SIG-M5 (cell line): ENCODE data around the gene SETBP1.

Experiments
- DNase-seq: peaks from one replicate; lab custom pipeline; 2025; lab: John Stamatoyannopoulos, UW

The SETBP1 gene

DNA sequence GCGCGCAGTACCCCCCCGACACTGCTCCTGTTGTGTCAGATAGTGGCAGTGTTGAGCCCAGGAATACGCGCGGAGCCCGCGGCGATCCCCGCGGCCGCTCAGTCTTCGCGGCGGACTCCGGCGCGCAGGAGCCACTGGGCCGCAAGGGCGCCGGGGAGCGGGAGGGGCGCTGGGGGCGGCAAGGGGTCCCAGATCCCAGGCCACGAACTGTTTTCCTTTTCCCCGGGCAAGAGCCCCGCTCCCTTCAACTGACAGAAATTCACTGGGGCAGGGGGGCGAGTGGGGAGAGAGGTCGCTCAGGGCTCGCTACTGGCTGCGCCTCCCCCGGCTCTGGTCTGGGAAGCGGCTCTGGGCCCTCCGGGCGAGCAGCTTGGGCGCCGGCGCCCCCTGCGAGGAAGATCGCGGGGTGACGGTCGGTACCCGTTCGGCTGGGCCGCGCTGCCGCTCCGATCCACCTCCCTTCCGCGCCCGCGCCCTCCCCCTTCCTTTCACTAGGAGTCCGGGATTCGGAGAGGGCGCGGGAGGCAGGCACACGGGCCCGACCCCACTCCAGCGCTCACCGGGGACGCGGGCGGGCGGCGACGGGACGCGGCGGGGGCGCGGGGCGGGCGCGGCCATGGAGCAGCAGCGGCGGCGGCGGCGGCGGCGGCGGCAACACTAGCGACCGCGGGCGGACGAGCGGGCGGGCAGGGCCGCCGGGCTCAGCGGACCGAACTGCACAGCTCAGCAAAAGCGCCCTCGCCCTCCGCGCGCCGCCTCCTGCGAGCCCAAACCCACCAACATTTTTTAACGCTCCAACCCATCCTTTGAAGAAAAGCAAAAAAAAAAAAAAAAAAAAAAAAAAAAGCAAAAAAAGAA, 1.4 kb upstream of the SETBP1 start:
- no peak for DNase-seq

- no peak for DNase-seq
Observed at GRCh38 chr18:44679914-44680272, 795 bp upstream of the SETBP1 start.

DNA sequence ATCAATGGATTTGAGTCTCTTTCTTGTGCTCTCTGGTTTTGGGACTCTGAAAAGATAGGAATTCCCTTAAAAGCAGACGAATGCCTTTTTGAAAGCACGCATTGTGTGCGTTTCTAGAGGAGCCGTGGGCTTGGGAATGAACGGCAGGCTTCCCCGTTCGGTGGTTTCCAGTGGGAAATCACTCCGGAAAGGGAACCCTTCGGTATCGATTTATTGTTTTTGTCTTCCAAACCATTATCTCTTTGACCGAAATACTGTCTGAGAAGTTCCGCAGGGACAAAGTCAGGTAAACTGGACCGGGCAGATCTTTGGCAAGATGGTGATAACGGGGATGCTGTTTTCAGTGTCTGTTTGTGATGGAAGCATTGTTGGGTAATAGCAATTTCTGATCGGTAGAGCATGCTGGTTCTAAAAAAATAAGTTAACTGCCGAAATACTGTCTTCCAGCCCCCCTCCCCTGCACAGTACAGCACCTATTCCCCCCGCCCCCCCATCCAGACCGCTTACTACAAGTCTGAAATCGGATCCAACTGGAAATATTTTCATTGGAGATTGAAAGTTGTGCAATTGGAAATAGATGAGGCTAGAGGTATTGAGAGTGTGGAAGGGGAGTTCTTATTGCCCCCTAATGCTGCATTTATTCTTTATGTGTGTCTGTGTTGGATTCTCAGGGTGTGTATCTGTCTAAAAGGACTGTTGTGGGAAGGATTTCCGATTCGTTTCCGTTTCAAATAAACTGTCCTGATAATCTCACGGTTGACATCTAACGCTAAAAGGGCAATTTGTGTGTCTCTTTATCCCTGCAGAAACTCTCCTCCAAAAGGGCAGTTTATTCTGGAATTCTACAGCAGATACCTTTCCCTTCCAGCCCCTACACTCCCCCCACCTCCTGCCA, 635 bp downstream of the SETBP1 start:
- DNase-seq = no peak

DNA sequence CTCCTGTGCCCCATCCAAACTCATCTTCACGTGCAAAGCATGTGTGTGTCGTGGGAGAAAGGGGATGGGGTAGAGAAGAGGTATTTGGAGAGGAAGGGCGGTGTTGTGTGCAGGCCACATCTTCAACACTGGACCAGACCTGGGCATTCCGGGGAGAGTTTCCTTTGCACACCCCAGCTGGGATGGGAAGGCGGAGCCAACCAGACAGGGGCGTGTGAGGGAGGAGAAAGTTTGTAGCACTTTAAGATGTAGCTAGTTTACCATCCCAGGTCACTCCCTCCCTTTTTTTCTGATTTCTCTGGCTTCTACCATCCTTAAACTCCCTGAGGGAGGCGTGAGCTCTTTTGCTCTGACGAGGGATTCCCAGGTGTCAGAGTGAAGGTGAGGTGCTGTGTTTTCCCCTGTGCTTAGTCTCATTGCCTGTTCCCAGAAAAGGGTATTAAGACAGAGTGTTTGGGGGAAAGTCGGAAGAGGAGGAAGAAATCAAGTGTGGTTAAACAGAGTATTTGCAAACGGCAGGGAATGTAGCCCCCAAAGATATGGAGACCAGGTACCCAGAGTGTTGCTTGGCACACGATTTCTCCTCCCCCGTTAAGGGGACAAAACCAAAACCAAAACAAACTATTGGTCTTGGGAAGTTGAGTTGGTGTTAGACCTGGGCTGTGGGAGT, 1.6 kb downstream of the SETBP1 start:
- no peak for DNase-seq

- DNase-seq = no peak
Observed at GRCh38 chr18:44682871-44683221, 2.2 kb downstream of the SETBP1 start.

GRCh38 chr18:44683556-44683955, 2.9 kb downstream of the SETBP1 start:
- no peak for DNase-seq

DNA sequence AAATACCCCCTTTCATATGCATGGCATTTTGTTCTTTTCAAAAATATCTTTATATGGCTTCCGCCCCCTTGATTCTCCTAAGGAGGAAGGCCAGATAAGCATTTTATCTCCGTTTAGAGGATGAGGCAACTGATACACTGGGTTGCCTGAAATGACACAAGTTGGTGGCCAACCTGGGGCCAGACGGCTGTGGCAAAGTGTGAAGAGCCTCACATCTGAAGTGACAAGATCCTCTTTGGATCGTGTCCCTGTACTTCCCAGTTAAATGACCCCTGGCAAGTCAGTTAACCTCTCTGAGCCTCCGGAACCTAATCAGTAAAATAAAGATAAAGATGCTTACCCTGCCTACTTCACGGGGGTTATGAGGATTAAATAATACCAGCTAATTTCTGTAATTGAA, 4.6 kb downstream of the SETBP1 start:
- no peak for DNase-seq

DNA sequence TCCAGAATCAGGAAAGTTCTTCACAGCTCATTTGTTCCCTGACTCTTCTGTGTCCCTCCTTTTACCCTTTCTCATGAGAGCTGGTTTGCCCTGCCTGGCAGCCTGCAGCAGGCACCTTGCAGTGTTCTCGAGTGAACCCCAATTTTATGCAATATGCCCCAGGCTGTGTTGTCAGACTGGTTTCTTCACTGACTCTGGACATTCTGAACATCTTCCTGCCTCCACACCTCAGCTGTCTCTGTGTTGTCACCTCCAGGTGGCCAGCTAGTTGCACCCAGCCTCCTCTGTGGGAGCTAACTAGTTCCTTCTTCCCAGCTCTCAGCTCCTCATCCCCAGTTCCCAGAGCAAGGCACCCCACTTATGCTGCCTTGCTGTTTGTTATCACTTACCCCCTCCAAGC, 5.5 kb downstream of the SETBP1 start:
- no peak for DNase-seq

- DNase-seq = no peak
Observed at GRCh38 chr18:44687421-44687820, 6.7 kb downstream of the SETBP1 start.

GRCh38 chr18:44689736-44690135, 9.0 kb downstream of the SETBP1 start:
- no peak for DNase-seq

- no peak for DNase-seq
Observed at GRCh38 chr18:44691148-44691925, 10.6 kb downstream of the SETBP1 start.

DNA sequence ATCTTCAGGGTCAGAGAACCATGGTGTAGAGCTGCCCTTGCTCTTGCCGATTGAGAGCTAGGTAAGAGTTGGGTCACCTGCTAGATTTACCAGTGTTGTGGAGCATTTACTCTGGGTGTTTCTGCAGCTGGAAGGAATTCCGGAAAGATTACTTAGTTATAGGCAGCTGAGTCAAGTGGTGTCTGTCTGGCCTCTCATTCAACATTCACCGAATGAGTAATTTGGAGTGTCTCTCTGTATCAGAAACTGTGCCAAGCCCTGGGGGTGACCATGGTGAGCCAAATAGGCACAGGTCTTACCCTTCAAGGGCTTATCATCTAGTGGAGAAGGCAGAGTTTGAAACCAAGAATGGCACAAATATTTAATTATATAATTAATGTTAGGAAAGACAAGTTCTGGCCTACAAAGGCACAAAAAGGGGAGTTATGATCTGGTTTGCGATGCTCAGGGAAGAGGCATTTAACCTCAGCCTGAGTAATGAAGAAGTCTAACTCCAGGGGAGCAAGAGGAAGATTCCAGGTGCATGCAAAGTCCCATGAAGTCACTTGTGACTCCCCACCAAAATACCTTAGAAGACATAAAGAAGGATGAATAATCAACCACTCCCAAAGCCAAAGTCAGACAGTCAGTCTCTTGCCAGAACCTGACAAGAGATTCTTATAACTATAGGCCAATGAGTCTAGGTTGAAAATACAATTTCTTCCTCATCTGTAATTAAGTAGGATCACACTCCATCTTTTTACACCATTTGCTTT, 12.5 kb downstream of the SETBP1 start:
- DNase-seq = no peak

GRCh38 chr18:44695503-44695902, 14.8 kb downstream of the SETBP1 start:
- no peak for DNase-seq

DNA sequence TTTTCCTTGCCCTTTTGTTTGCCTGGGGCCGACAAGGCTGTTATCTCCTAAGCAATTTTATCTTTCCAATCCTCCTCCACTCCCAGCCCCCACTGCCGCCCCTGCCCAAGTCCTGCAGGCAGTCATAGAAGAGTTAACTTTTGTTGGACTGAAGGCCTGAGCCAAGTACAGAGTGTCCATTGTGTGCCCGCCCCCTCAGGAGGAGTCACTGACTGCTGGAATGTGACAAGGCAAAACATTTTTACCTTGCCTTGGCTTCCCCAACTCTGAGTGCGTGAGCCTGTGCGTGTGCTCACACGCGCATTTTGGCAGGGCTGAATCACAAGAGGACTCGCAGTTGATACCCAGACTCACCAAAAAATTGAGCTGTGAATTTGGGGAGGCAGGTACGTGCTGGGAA, 16.2 kb downstream of the SETBP1 start:
- DNase-seq = no peak

DNA sequence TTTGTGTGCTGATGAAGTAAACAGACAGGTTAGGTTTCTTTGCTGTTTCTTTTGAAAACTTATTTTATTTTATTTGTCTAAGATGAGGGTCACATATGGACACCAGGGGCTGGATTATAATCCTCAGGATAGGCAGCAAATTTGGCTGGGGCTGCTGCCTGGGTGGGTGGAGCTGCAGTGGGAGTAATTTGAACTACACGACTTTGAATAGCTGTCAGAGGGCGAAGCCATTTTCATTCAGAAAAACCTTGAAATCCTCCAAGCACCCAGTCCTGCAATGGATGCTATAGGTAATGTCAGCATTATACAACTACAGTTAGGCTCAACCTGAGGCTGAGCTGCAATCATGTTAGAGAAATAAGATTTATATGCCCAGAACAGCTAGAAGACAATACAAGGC, 16.6 kb downstream of the SETBP1 start:
- DNase-seq = no peak

DNA sequence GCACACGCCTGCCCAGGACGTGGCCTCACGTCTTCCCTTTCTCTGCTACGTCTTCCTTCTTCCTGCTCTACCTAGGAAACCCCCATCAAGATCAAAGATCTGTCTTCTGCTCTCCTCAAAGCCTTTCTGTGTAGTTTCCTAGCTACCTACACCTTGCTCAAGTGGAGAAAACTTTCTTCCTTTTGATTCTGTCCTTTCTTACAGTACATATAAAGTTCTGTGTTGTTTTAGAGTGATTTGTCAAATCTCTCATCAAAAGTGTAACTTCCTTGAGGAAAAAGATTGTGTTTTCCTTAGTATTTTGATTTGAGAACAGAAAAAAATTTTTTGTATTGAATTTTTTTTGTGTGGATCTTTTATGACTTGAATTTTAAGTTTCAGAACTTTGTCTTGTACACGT, 17.8 kb downstream of the SETBP1 start:
- no peak for DNase-seq

DNA sequence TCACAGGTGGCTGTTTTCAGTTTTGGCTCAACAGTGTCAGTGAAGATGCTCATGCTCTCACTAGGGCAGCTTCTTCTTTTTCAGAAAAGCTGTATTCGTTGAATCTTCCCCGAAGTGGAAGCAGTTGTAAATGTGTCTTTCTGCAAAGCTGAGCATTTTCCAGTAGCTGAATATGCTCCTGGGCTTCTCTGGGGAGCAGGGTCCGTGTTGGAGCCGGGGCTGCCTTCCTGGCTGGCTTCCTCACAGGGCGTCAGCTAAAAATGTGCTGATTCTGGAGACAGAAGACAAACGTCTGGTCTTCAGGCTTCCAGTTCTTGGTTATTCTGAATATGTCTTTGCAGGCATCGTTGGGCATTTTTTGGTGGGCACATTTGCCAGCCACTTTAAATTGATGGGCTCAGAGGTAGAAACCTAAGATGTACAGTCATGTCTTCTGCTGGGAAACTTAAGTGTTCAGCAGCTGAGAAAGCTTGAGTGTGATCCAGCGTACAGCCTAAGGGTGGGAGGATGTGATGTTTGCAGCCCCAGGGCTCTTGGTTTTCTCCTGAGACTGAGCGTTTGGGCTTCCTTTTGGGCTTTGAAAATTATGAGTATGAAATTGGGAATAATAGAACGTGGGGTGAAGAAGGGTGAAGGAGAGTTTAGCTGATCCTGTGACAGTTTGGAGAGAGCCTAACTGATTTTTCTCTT, 19.0 kb downstream of the SETBP1 start:
- no peak for DNase-seq

DNA sequence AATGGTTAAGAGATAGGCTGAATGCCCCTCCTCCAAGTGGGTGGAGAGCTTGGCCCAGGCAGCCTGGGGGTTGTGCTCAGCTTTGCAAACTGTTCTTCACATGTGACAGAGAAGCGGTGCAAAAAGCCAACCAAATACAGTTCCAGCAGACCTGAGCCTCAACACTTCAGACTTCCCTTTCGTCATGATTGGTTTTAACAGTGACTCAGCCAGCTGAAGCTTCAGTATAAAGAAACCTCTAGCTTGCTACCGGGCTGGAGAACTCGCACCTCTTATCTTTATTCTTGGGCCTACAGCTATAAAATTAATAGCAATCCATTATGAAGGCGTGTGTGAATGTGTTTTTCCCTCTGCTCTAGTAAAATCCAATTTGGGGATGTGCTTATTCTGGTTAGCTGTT, 20.0 kb downstream of the SETBP1 start:
- no peak for DNase-seq

DNA sequence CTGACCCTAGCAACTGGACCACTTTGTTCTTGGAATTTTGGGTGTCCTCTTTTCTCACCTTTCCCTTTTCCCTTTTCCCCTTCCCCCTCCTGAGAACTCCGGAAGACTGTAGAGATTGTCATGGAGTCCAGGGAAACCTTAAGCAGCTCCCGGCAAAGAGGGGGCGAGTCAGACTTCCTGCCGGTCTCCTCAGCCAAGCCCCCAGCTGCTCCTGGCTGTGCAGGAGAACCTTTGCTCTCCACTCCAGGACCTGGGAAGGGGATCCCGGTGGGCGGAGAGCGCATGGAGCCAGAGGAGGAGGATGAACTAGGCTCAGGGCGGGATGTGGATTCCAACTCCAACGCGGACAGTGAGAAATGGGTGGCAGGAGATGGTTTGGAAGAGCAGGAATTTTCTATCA, 20.5 kb downstream of the SETBP1 start:
- DNase-seq = no peak

DNA sequence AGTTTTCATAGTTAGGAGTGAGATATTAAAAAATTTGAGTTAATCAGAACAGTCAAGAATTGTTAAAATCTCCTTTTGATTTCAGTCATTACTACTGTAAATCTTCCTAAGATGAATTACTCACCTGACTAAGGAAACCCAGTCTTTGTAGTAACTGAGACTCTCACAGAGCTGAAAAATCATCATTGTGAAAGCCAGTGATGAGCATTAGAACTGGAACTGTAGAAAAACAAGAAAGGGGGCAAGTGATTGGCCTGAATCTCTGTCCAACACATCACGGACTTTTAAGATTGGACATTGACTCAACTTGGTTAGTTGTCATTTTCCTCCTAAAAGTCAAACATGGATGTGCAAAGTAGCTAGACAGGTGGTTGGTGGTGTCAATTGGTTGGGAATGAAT, 21.9 kb downstream of the SETBP1 start:
- no peak for DNase-seq
